ACC112 (cell line): ENCODE measurements around the gene KIAA1671.
"Not testable (repeated sequence)": the region's sequence is repeated elsewhere in the genome, so short reads cannot be mapped to it uniquely, and the experiment has no call there.

Experiments
- H2AFZ ChIP-seq: fragments of 200-600 bp; sonication (generic); one replicate; pipeline ENCODE4 v1.6.0; 2017; ENCODE audit warnings: antibody characterized with exemption, low read length; ENCODE audit not compliant: unreplicated experiment
- H3K27ac ChIP-seq: fragments of 200-600 bp; sonication (generic); 2 replicates; pipeline ENCODE4 v1.5.1; 2014; ENCODE audit warnings: low read depth, mild to moderate bottlenecking, antibody characterized with exemption, low read length, moderate library complexity
- H3K27me3 ChIP-seq: fragments of 200-600 bp; sonication (generic); 2 replicates; pipeline ENCODE4 v1.6.1; 2014; ENCODE audit warnings: mild to moderate bottlenecking, antibody characterized with exemption, low read length, moderate library complexity, mixed read lengths; ENCODE audit not compliant: insufficient read depth
- H3K36me3 ChIP-seq: fragments of 200-600 bp; sonication (generic); 2 replicates; pipeline ENCODE4 v1.6.1; 2016; ENCODE audit warnings: mild to moderate bottlenecking, antibody characterized with exemption, low read length, moderate library complexity, mixed read lengths; ENCODE audit not compliant: insufficient read depth
- H3K4me1 ChIP-seq: fragments of 200-600 bp; sonication (generic); one replicate; pipeline ENCODE4 v1.6.1; 2016; ENCODE audit warnings: low read length, mixed read lengths; ENCODE audit not compliant: insufficient read depth, unreplicated experiment, control insufficient read depth
- H3K4me3 ChIP-seq: fragments of 200-600 bp; sonication (generic); 2 replicates; pipeline ENCODE4 v1.5.1; 2014; ENCODE audit warnings: mild to moderate bottlenecking, low read depth, low read length
- H3K79me2 ChIP-seq: fragments of 200-600 bp; sonication (generic); one replicate; pipeline ENCODE4 v1.6.0; 2016; ENCODE audit warnings: low read length; ENCODE audit not compliant: control insufficient read depth, unreplicated experiment, insufficient read depth

Gene KIAA1671

DNA sequence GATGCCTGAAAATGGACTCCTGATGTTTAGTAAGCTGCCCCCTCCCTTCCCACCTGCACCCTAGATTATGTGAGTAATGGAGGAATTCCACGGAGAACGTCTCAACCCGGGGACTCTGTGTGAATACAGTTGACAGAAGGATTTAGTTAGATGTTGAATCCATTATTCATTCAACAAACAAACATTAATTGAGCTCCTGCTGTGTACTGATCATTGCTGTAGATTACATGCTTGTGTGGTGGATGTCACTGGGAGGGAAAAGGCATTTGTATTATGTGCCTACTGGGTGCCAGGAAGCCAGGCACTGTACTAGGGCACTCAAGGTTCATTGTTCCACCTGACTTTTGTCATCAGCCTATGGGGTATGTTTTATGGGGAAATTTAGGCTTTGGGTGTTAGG lies 224.3 kb downstream of the KIAA1671 start:
- Histone ChIP-seq H3K4me1 (no peaks in the 10 kb centered on the region), H3K79me2 (no peaks in the 10 kb centered on the region), H3K4me3 (no peak overlapping the region), H3K36me3 (no peaks in the 10 kb centered on the region), H3K27me3 (no peaks in the 10 kb centered on the region), H3K27ac (no peak overlapping the region), H2AFZ (no peak overlapping the region)

- no peak overlapping the region for H3K4me3 ChIP-seq
- H3K27ac ChIP-seq, result no peak overlapping the region
- H3K79me2 ChIP-seq, result no peaks in the 10 kb centered on the region
- H3K27me3 ChIP-seq, result no peaks in the 10 kb centered on the region
- no peaks in the 10 kb centered on the region for H3K36me3 ChIP-seq
- H2AFZ ChIP-seq, result no peak overlapping the region
- H3K4me1 ChIP-seq, result no peaks in the 10 kb centered on the region
Measured at GRCh38 chr22:25177226-25177625, 224.7 kb downstream of the KIAA1671 start.

DNA sequence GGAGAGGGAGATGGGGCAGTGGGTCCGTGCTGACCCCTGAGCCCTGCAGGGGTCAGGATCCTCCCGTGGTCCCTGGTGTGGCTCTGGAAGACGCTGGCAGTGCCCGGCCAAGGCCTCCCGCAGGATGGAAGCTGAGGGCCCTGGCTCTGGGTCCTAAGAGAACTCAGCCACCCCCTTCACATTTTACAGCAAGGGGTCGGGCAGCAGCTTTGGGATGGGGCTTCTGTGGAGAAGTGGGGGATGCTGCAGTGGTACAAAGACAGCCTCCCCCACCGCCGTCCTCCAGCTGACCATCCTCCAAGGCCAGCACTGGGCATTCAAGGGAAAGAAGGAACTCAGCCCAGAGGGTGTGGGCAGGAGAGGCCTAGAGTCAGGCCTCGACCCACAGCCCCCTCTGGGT lies 225.4 kb downstream of the KIAA1671 start:
- H3K27ac ChIP-seq, result no peak overlapping the region
- no peak overlapping the region for H3K4me3 ChIP-seq
- no peaks in the 10 kb centered on the region for H3K36me3 ChIP-seq
- no peaks in the 10 kb centered on the region for H3K79me2 ChIP-seq
- no peaks in the 10 kb centered on the region for H3K4me1 ChIP-seq
- H2AFZ ChIP-seq, result no peak overlapping the region
- no peaks in the 10 kb centered on the region for H3K27me3 ChIP-seq

- H3K79me2 ChIP-seq, H2AFZ ChIP-seq, H3K4me1 ChIP-seq, H3K36me3 ChIP-seq, H3K27ac ChIP-seq, H3K4me3 ChIP-seq, H3K27me3 ChIP-seq: not testable (repeated sequence)
Measured at GRCh38 chr22:25178348-25178747, 225.8 kb downstream of the KIAA1671 start.

GRCh38 chr22:25178869-25179631 lies 226.5 kb downstream of the KIAA1671 start:
- not testable (repeated sequence) for H3K27me3 ChIP-seq, H3K4me3 ChIP-seq, H3K27ac ChIP-seq, H3K36me3 ChIP-seq, H3K4me1 ChIP-seq, H2AFZ ChIP-seq, H3K79me2 ChIP-seq

DNA sequence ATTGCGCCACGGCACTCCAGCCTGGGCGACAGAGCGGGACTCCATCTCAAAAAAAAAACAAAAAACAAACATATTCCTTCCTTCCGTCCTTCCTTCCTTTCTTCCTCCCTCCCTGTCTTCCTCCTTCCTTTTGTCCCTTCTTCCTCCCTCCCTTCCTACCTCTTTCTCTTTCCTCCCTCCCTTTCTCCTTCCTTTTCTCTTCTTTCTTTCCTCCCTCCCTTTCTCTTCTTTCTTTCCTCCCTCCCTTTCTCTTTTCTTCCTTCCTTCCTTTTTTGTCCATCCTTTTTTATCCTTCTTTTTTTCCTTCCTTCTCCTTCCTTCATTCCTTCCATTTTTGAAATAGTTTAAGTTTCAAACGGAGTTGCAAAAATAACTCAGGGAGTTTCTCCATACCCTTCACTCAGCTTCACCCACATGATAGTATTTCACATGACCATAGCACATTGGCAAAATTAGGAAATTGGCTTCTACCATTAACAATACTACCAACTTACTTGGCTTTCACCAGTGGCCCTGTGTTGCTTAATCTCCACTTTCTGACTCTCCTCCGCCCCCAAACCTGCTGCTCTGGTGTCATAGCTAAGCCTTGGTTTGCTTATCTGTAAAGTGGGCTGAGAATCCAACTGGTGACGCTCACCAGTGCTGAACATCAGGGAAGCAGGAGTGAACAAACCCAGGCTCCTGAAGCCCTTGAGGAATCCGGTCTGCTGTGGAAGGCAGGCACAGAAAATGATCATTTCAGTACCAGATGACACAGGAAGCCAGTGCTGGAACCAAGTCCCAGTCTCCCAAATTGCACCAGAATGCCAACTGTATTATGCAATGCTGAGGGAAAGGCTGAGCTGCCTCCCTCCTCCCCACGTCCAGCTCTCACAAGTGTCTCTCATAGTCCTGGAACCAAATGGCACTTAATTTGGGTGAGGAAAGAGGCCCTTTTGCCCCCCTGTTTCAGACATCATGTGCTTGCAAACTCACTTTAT lies 229.9 kb downstream of the KIAA1671 start:
- Histone ChIP-seq H3K36me3 (no peaks in the 10 kb centered on the region), H3K4me1 (no peaks in the 10 kb centered on the region), H3K27me3 (no peaks in the 10 kb centered on the region), H3K27ac (no peak overlapping the region), H2AFZ (no peak overlapping the region), H3K4me3 (no peak overlapping the region), H3K79me2 (no peaks in the 10 kb centered on the region)

GRCh38 chr22:25183949-25184619 lies 231.6 kb downstream of the KIAA1671 start:
- no peaks in the 10 kb centered on the region for H3K27me3 ChIP-seq
- H3K79me2 ChIP-seq, result no peaks in the 10 kb centered on the region
- no peaks in the 10 kb centered on the region for H3K4me1 ChIP-seq
- H3K36me3 ChIP-seq, result no peaks in the 10 kb centered on the region
- no peak overlapping the region for H3K27ac ChIP-seq
- no peak overlapping the region for H2AFZ ChIP-seq
- H3K4me3 ChIP-seq, result no peak overlapping the region

- Histone ChIP-seq H3K27me3 (no peaks in the 10 kb centered on the region), H3K4me3 (no peak overlapping the region), H2AFZ (no peak overlapping the region), H3K27ac (no peak overlapping the region), H3K4me1 (no peaks in the 10 kb centered on the region), H3K79me2 (no peaks in the 10 kb centered on the region), H3K36me3 (no peaks in the 10 kb centered on the region)
Measured at GRCh38 chr22:25186140-25186539, 233.6 kb downstream of the KIAA1671 start.

DNA sequence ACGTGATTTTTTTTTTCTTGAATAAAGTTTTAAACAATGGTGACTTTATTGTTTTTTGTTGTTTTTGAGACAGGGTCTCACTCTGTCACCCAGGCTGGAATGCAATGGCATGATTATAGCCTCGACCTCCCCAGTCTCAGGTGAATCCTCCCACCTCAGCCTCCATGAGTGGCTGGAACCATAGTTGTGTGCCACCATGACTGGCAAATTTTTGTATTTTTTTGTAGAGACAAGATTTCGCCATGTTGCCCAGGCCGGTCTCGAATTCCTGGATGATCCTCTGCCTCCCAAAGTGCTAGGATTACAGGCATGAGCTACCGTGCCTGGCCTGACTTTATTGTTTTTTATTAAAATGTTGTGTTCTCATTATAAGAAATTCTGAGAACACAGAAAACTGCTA lies 235.0 kb downstream of the KIAA1671 start:
- Histone ChIP-seq H3K4me3 (no peak overlapping the region), H2AFZ (no peak overlapping the region), H3K27ac (no peak overlapping the region), H3K36me3 (no peaks in the 10 kb centered on the region), H3K79me2 (no peaks in the 10 kb centered on the region), H3K4me1 (no peaks in the 10 kb centered on the region), H3K27me3 (no peaks in the 10 kb centered on the region)

GRCh38 chr22:25192406-25192805 lies 239.9 kb downstream of the KIAA1671 start:
- Histone ChIP-seq H3K36me3 (no peaks in the 10 kb centered on the region), H3K79me2 (no peaks in the 10 kb centered on the region), H3K27ac (no peak overlapping the region), H2AFZ (no peak overlapping the region), H3K4me1 (no peaks in the 10 kb centered on the region), H3K27me3 (no peaks in the 10 kb centered on the region), H3K4me3 (no peak overlapping the region)
